ENCODE measurements around the gene PHEX.

DNA sequence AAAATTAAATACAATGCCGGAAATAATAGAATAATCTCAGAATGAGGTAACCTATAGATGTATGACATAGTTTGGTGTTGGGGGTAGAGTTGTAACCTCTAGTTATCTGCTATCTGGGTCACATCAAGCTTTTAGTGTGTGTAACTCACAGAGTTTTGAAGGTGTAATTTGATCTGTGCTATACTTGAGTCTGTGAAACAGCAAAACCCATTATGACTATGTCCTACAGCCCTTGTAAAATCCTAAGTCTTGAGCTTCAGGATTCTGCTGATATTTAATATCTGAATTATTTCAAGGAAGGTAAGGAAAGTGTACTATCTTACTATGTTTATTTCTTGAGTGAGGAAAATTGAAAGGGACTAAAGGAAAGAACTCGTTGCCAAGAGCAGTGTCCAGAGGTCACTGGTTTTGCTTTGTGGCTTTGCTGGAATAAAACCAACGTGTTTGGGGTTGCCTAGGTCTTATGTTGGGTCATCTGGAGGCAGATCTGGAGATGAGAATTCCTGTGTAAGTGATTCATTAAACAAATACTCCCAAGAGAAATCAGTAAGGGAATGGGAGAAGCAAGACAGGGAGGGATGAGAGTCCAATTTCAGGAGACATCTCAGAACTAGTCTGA lies 132.8 kb downstream of the PHEX start:
- TF ChIP-seq, protein P1, sequence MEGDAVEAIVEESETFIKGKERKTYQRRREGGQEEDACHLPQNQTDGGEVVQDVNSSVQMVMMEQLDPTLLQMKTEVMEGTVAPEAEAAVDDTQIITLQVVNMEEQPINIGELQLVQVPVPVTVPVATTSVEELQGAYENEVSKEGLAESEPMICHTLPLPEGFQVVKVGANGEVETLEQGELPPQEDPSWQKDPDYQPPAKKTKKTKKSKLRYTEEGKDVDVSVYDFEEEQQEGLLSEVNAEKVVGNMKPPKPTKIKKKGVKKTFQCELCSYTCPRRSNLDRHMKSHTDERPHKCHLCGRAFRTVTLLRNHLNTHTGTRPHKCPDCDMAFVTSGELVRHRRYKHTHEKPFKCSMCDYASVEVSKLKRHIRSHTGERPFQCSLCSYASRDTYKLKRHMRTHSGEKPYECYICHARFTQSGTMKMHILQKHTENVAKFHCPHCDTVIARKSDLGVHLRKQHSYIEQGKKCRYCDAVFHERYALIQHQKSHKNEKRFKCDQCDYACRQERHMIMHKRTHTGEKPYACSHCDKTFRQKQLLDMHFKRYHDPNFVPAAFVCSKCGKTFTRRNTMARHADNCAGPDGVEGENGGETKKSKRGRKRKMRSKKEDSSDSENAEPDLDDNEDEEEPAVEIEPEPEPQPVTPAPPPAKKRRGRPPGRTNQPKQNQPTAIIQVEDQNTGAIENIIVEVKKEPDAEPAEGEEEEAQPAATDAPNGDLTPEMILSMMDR (IDR thresholded peaks at IDR 0.05) = no peak
- no peak for TF ChIP-seq POLR2A (IDR thresholded peaks at IDR 0.05)
